Measurements from ENCODE around the gene STX8. TPM values are rescaled to one million over a fixed set of nuclear protein-coding genes. Genes with fewer than 3 reads are reported as not detected.

STX8 gene
- total and polyA plus RNA-seq, 4 donors, result 14.7 to 39.5 (median 28.7) TPM

DNA sequence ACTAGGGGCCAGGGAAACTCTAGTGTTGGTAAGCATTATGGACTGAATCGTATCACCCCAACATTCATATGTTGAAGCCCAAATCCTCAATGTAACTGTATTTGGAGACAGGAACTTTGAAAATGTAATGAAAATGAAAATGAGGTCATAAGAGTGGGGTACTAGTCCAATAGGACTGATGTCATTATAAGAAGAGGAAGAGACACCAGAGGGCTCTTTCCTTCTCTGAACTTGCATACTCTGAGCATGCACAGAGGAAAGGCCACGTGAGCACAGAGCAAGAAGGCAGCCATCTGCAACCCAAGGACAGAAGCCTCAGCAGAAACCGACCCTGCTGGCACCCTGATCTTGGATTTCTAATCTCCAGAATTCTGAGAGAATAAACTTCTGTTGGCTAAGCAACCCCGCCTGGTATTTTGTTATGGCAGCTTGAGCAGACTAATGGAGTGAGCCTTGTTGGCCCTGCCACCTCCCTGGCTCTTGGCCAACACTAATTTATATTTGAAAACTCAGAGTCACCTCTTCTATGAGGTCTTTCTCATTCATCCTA lies 280.9 kb downstream of the STX8 start:
- H3K9ac ChIP-seq (ENCODE audit: low read depth in 1 of 2, low read length in 2 of 2), result no peak overlapping the region
- H3K4me3 ChIP-seq (ENCODE audit: low read depth in 1 of 3, low read length in 3 of 3), result no peak overlapping the region
- H3K27ac ChIP-seq (ENCODE audit: low read depth in 1 of 2, low read length in 2 of 2), result no peak overlapping the region
- H3K4me1 ChIP-seq (ENCODE audit: control insufficient read depth in 4 of 4, insufficient read depth in 4 of 4, low read length in 3 of 4), result peaks cover 2 to 19% (median 10%) of the 10 kb centered on the region in 4 donors
- no peaks in the 10 kb centered on the region for H3K9me3 ChIP-seq (ENCODE audit: control insufficient read depth in 4 of 4, low read length in 3 of 4)
- no peaks in the 10 kb centered on the region for H3K27me3 ChIP-seq (ENCODE audit: control insufficient read depth in 4 of 4, insufficient read depth in 4 of 4, low read length in 3 of 4)
- no peaks in the 10 kb centered on the region for H3K36me3 ChIP-seq (ENCODE audit: control insufficient read depth in 4 of 4, insufficient read depth in 3 of 4, low read depth in 1 of 4, low read length in 3 of 4)
- TF ChIP-seq, protein P1, sequence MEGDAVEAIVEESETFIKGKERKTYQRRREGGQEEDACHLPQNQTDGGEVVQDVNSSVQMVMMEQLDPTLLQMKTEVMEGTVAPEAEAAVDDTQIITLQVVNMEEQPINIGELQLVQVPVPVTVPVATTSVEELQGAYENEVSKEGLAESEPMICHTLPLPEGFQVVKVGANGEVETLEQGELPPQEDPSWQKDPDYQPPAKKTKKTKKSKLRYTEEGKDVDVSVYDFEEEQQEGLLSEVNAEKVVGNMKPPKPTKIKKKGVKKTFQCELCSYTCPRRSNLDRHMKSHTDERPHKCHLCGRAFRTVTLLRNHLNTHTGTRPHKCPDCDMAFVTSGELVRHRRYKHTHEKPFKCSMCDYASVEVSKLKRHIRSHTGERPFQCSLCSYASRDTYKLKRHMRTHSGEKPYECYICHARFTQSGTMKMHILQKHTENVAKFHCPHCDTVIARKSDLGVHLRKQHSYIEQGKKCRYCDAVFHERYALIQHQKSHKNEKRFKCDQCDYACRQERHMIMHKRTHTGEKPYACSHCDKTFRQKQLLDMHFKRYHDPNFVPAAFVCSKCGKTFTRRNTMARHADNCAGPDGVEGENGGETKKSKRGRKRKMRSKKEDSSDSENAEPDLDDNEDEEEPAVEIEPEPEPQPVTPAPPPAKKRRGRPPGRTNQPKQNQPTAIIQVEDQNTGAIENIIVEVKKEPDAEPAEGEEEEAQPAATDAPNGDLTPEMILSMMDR (IDR thresholded peaks at IDR 0.05; ENCODE audit: low read depth, low read length, missing input control), result no peak
- TF ChIP-seq, protein P2, sequence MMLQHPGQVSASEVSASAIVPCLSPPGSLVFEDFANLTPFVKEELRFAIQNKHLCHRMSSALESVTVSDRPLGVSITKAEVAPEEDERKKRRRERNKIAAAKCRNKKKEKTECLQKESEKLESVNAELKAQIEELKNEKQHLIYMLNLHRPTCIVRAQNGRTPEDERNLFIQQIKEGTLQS (IDR thresholded peaks at IDR 0.05), result no peak
- TF ChIP-seq, protein P3, sequence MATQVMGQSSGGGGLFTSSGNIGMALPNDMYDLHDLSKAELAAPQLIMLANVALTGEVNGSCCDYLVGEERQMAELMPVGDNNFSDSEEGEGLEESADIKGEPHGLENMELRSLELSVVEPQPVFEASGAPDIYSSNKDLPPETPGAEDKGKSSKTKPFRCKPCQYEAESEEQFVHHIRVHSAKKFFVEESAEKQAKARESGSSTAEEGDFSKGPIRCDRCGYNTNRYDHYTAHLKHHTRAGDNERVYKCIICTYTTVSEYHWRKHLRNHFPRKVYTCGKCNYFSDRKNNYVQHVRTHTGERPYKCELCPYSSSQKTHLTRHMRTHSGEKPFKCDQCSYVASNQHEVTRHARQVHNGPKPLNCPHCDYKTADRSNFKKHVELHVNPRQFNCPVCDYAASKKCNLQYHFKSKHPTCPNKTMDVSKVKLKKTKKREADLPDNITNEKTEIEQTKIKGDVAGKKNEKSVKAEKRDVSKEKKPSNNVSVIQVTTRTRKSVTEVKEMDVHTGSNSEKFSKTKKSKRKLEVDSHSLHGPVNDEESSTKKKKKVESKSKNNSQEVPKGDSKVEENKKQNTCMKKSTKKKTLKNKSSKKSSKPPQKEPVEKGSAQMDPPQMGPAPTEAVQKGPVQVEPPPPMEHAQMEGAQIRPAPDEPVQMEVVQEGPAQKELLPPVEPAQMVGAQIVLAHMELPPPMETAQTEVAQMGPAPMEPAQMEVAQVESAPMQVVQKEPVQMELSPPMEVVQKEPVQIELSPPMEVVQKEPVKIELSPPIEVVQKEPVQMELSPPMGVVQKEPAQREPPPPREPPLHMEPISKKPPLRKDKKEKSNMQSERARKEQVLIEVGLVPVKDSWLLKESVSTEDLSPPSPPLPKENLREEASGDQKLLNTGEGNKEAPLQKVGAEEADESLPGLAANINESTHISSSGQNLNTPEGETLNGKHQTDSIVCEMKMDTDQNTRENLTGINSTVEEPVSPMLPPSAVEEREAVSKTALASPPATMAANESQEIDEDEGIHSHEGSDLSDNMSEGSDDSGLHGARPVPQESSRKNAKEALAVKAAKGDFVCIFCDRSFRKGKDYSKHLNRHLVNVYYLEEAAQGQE (IDR thresholded peaks at IDR 0.05), result no peak
- no peak for TF ChIP-seq FOXA1 (IDR thresholded peaks at IDR 0.05)
- no peak for DNase-seq (ENCODE audit: low spot score)
- 93% methylated on average over 4 of the region's 4 CpGs for WGBS

DNA sequence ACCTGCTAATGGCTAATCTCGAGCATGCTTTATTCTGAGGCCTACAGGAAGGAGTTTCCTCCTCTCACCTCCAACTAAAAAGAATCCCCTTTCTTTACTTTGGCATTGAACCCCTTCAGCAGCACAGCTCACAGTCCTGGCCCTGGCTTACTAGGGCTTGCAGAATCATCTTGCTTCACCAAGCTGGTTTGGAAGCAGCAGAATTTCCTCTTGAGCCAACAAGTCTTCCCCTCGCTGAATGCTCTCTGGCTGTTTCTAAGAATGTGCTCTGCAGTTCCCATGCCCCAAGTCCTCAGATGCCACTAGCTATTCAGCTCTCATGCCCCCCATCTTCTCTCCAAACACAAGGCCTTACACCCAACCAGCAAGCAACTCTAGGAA lies 283.1 kb downstream of the STX8 start:
- TF ChIP-seq, protein P3 (IDR thresholded peaks at IDR 0.05), result no peak
- TF ChIP-seq, protein P2 (IDR thresholded peaks at IDR 0.05), result no peak
- Histone ChIP-seq H3K4me3 (ENCODE audit: low read depth in 1 of 3, low read length in 3 of 3) (no peak overlapping the region), H3K36me3 (ENCODE audit: control insufficient read depth in 4 of 4, insufficient read depth in 3 of 4, low read depth in 1 of 4, low read length in 3 of 4) (no peaks in the 10 kb centered on the region), H3K27ac (ENCODE audit: low read depth in 1 of 2, low read length in 2 of 2) (no peak overlapping the region), H3K9me3 (ENCODE audit: control insufficient read depth in 4 of 4, low read length in 3 of 4) (no peaks in the 10 kb centered on the region), H3K9ac (ENCODE audit: low read depth in 1 of 2, low read length in 2 of 2) (no peak overlapping the region), H3K27me3 (ENCODE audit: control insufficient read depth in 4 of 4, insufficient read depth in 4 of 4, low read length in 3 of 4) (no peaks in the 10 kb centered on the region), H3K4me1 (ENCODE audit: control insufficient read depth in 4 of 4, insufficient read depth in 4 of 4, low read length in 3 of 4) (peaks cover 0 to 7% (median 4%) of the 10 kb centered on the region in 4 donors)
- no peak for DNase-seq (ENCODE audit: low spot score)
- 81% methylated on average over 2 of the region's 2 CpGs for WGBS

Measured in liver (tissue), 9 donors.